K562 (cell line): ENCODE measurements around the gene ACTRT3. TPM values are rescaled to one million over a fixed set of nuclear protein-coding genes. Genes with fewer than 3 reads are reported as not detected.

ENCODE experiments used
- ATAC-seq: fragments of 200-7000 bp; cut with Tn5 transposase; 3 replicates; pipeline ENCODE4 v1.9.1; 2020; ENCODE audit warnings: moderate library complexity
- BruUV-seq: library from RNA; stranded (reverse); fragments of 400-500 nt; replicated peaks from 2 replicates; lab custom pipeline; 2021; lab: Mats Ljungman, UMichigan
- CTCF ChIA-PET: fragments of 300-600 bp; formaldehyde crosslinking; extraction: SDS; loops from one replicate; lab custom pipeline; 2021; ENCODE audit warnings: low intra/inter-chr PET ratio; lab: Yijun Ruan, JAX
- POLR2A ChIA-PET: fragments of 300-600, 350-650 bp; sonication (Branson Sonifier 250); formaldehyde crosslinking; extraction: SDS; loops from one replicate; lab custom pipeline; 2021; ENCODE audit warnings: antibody characterized with exemption, inconsistent platforms; lab: Yijun Ruan, JAX
- DNase-seq, 4 experiments: peaks; one replicate each; pipeline versions ENCODE4 v3.0.0 to v3.0.0-alpha.2; 2011 to 2018; ENCODE audit warnings: low spot score in 3 of 4, mixed read lengths in 3 of 4; ENCODE audit errors: extremely low read depth in 1 of 4
- FAIRE-seq: peaks from 2 replicates; lab custom pipeline; 2011; peaks lifted over from hg19 to GRCh38; lab: Jason Lieb, UNC
- H2AFZ ChIP-seq: 2 replicates; pipeline ENCODE4 v1.6.0; 2011; ENCODE audit warnings: low read depth, low read length, control low read depth, inconsistent platforms
- H3K27ac ChIP-seq: fragments of 200-600 bp; 3 replicates; pipeline ENCODE4 v1.8.0; 2011; ENCODE audit warnings: low read depth, mild to moderate bottlenecking, control low read depth, inconsistent platforms, low read length, moderate library complexity, mixed read lengths; ENCODE audit errors: extremely low read depth
- H3K27me3 ChIP-seq, 2 experiments: fragments of 300-600 bp in 1 of 2; 2 replicates in 1 of 2; 3 replicates in 1 of 2; pipeline versions ENCODE4 v1.6.0 to v1.8.0; 2011; ENCODE audit warnings: inconsistent platforms in 2 of 2, low read length in 2 of 2, mild to moderate bottlenecking in 1 of 2, mixed read lengths in 1 of 2, moderate library complexity in 1 of 2; ENCODE audit not compliant: control insufficient read depth in 2 of 2, insufficient read depth in 2 of 2
- H3K36me3 ChIP-seq: fragments of 300-600 bp; 3 replicates; pipeline ENCODE4 v1.8.0; 2011; ENCODE audit warnings: mild to moderate bottlenecking, low read length, inconsistent platforms; ENCODE audit not compliant: control insufficient read depth, insufficient read depth
- H3K4me1 ChIP-seq, 2 experiments: fragments of 200-600 bp in 1 of 2; replicated peaks in 1 of 2; 2 replicates in 1 of 2; 3 replicates in 1 of 2; pipeline versions ENCODE4 v1.5.1 to v1.8.0; 2011; ENCODE audit warnings: inconsistent platforms in 2 of 2, low read length in 2 of 2, mild to moderate bottlenecking in 1 of 2, mixed read lengths in 1 of 2, moderate library complexity in 1 of 2; ENCODE audit not compliant: control insufficient read depth in 2 of 2, insufficient read depth in 2 of 2
- H3K4me2 ChIP-seq: 2 replicates; pipeline ENCODE4 v1.6.1; 2011; ENCODE audit warnings: low read length, control low read depth, inconsistent platforms, mixed read lengths; ENCODE audit not compliant: insufficient read depth
- H3K4me3 ChIP-seq: fragments of 200-600 bp; sonication (generic), shearing (Covaris generic); 2 replicates; pipeline ENCODE4 v1.5.1; 2016; ENCODE audit warnings: control low read depth, inconsistent platforms
- H3K79me2 ChIP-seq: fragments of 200-600 bp; 3 replicates; pipeline ENCODE4 v1.8.0; 2011; ENCODE audit warnings: low read length, inconsistent platforms; ENCODE audit not compliant: control insufficient read depth, insufficient read depth
- H3K9ac ChIP-seq, 2 experiments: 2 replicates each; pipeline versions ENCODE4 v1.6.0 to v1.6.1; 2011; ENCODE audit warnings: low read depth in 2 of 2, low read length in 2 of 2, control low read depth in 1 of 2, inconsistent platforms in 1 of 2, mild to moderate bottlenecking in 1 of 2, mixed read lengths in 1 of 2; ENCODE audit not compliant: insufficient read depth in 1 of 2
- H3K9me1 ChIP-seq: one replicate; pipeline ENCODE4 v1.6.0; 2011; ENCODE audit warnings: inconsistent platforms, mild to moderate bottlenecking, low read length, moderate library complexity; ENCODE audit not compliant: control insufficient read depth, insufficient read depth
- H3K9me3 ChIP-seq: replicated peaks from 2 replicates; pipeline ENCODE4 v1.5.1; 2011; ENCODE audit warnings: low read depth, low read length, inconsistent platforms; ENCODE audit not compliant: control insufficient read depth, insufficient read depth
- H4K20me1 ChIP-seq: replicated peaks from 2 replicates; pipeline ENCODE4 v1.6.1; 2011; ENCODE audit warnings: low read length, inconsistent platforms, mixed read lengths; ENCODE audit not compliant: control insufficient read depth, insufficient read depth
- CREB3 ChIP-seq: fragments of 450-650 bp; conservative IDR thresholded peaks from 2 replicates; pipeline ENCODE4 v1.6.1; 2016; ENCODE audit warnings: missing genetic modification characterization, low read depth, mild to moderate bottlenecking, missing compliant biosample characterization, moderate library complexity
- SLC30A9 ChIP-seq: fragments of 250-450 bp; sonication (Bioruptor Pico); IDR thresholded peaks from 2 replicates; pipeline ENCODE4 v1.8.0; 2022; ENCODE audit warnings: mild to moderate bottlenecking, moderate library complexity
- YBX1 ChIP-seq: fragments of 450-650 bp; IDR thresholded peaks from 2 replicates; pipeline ENCODE4 v1.7.1; 2016; ENCODE audit warnings: mild to moderate bottlenecking
- ZNF121 ChIP-seq: sonication (generic); formaldehyde crosslinking; conservative IDR thresholded peaks from 2 replicates; pipeline ENCODE4 v1.8.0; 2022; ENCODE audit warnings: missing genetic modification reagents
- ZNF511 ChIP-seq: sonication (generic); formaldehyde crosslinking; IDR thresholded peaks from 2 replicates; pipeline ENCODE4 v1.8.0; 2022; ENCODE audit warnings: mild to moderate bottlenecking, missing genetic modification reagents
- WGBS: fragments of 100-300 bp; shearing (Covaris generic); methylation state at CpG from one replicate; pipeline ENCODE4 v1.1.6; 2016; ENCODE audit warnings: low coverage, mixed read lengths; ENCODE audit not compliant: insufficient coverage; ENCODE audit errors: missing lambda C conversion rate; 5-methylcytosine and 5-hydroxymethylcytosine counted together
- in situ Hi-C: fragments of 300-500 bp; cut with MboI; formaldehyde crosslinking; loops from 4 replicates; pipeline ENCODE4 v1.15.0; 2018; ENCODE audit warnings: inconsistent platforms, mixed read lengths
- intact Hi-C: fragments of 100-400 bp; cut with micrococcal nuclease; formaldehyde crosslinking; loops from 2 replicates; pipeline ENCODE4 v1.14.2; 2022
- polyA plus RNA-seq, 8 experiments: library from polyadenylated mRNA; depleted of rRNA in 4 of 8; stranded (reverse) in 5 of 8; unstranded in 3 of 8; fragments of >200 nt; fragmentation: Nextera tagmentation in 2 of 8; fragmentation: Illumina TruSeq in 1 of 8; extraction: Ambion mirVana in 2 of 8; extraction: Trizol in 1 of 8; gene quantifications; 2 replicates each; pipeline versions ENCODE4 v1.2.1 to v1.2.3, GENCODE V29; 2011 to 2014; ENCODE audit warnings: inconsistent platforms in 1 of 8, missing spikeins in 1 of 8
- total RNA-seq, 7 experiments: library from RNA; depleted of rRNA in 6 of 7; stranded (reverse); fragments of >200 nt in 6 of 7; fragmentation: Illumina TruSeq in 2 of 7; extraction: Trizol in 2 of 7; gene quantifications; 2 replicates each; pipeline versions ENCODE4 v1.2.1 to v1.2.3, GENCODE V29; 2011 to 2021; ENCODE audit warnings: low replicate concordance in 1 of 7

ACTRT3 gene
- total and polyA plus RNA-seq, 9 of the 15 experiments (the other 6 are each of a cell fraction or from before 2014, with no cell fraction given) = 0.06 to 0.11 (median 0.07) TPM; not detected in 5

DNA sequence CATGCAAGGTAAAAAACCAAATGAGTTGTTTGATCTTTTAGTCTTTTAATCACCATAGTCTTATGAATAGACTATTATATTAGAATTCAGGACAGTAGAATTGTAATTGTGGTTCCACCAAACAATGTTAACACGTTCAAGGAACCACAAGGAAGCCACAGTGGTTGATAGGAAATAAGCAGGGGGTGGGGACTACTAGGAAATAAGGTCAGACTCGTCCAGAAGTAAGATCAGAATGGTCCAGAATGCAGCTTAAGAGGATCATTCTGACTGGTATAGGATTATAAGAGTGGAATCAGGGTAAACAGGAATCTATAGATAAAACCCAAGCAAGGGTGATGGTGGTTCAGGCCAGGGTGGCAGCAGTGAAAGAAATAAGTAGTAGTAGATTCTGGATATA lies 11.4 kb upstream of the ACTRT3 start (continued):
- no peak for TF ChIP-seq ZNF511
- TF ChIP-seq YBX1 = no peak
- no peak for TF ChIP-seq SLC30A9 (CRISPR knock-in tag)

- in situ Hi-C loops = no loop called here
- H3K27ac ChIP-seq = no peak overlapping the region
- peaks cover 85% of the 10 kb centered on the region for H3K36me3 ChIP-seq
- H4K20me1 ChIP-seq = no peaks in the 10 kb centered on the region
- ChIA-PET CTCF (no interaction called here), POLR2A (no interaction called here)
- WGBS = 98% methylated on average over 4 of the region's 4 CpGs
- DNase-seq = no peak
- ATAC-seq = no peak
- no peak overlapping the region for H3K9ac ChIP-seq
- no peaks in the 10 kb centered on the region for H3K9me1 ChIP-seq
- H3K4me1 ChIP-seq = peaks cover 12 to 23% of the 10 kb centered on the region in 2 experiments; a peak in 4 of 5 replicates
- no peak overlapping the region for H3K4me2 ChIP-seq
- no peaks in the 10 kb centered on the region for H3K27me3 ChIP-seq
- H3K9me3 ChIP-seq = no peaks in the 10 kb centered on the region
- no peak overlapping the region for H3K4me3 ChIP-seq
- no peak for FAIRE-seq
- TF ChIP-seq ZNF121 (CRISPR knock-in tag) (peak; percentile 55; the same call in 1 of the 2 replicates), CREB3 (tag) (no peak)
- no peak overlapping the region for H2AFZ ChIP-seq
- peaks cover 49% of the 10 kb centered on the region for H3K79me2 ChIP-seq
- intact Hi-C loops = no loop called here
- no TSS peak for BruUV-seq
These were observed 8.5 kb upstream of the ACTRT3 start for GRCh38 chr3:169777822-169778221.
